HG02571 (cell line): ENCODE measurements around the gene EPOP.
"Not testable (repeated sequence)": the region's sequence is repeated elsewhere in the genome, so short reads cannot be mapped to it uniquely, and the experiment has no call there.

Experiments
- ATAC-seq: cut with Tn5 transposase; IDR thresholded peaks from one replicate; pipeline ENCODE4 v1.9.1; 2021; ENCODE audit warnings: mild to moderate bottlenecking, moderate library complexity; ENCODE audit not compliant: unreplicated experiment

Gene EPOP

GRCh38 chr17:38653230-38653629 lies 21.5 kb downstream of the EPOP start:
- no peak for ATAC-seq

GRCh38 chr17:38650653-38651173 lies 24.0 kb downstream of the EPOP start:
- ATAC-seq = not testable (repeated sequence)

GRCh38 chr17:38637951-38638350 lies 36.8 kb downstream of the EPOP start:
- ATAC-seq = no peak

- no peak for ATAC-seq
Observed at GRCh38 chr17:38636054-38636453, 38.7 kb downstream of the EPOP start.

GRCh38 chr17:38632334-38632733 lies 42.4 kb downstream of the EPOP start:
- no peak for ATAC-seq

- ATAC-seq = no peak
Observed at GRCh38 chr17:38628441-38628840, 46.3 kb downstream of the EPOP start.

GRCh38 chr17:38627957-38628356 lies 46.8 kb downstream of the EPOP start:
- ATAC-seq = no peak

GRCh38 chr17:38626606-38627226 lies 48.0 kb downstream of the EPOP start:
- ATAC-seq = not testable (repeated sequence)

GRCh38 chr17:38625482-38625881 lies 49.3 kb downstream of the EPOP start:
- no peak for ATAC-seq

- not testable (repeated sequence) for ATAC-seq
Observed at GRCh38 chr17:38624782-38625355, 49.9 kb downstream of the EPOP start.
